H1 (cell line): Measurements from ENCODE around the gene SRRM3. TPM values are rescaled to one million over a fixed set of nuclear protein-coding genes. Genes with fewer than 3 reads are reported as not detected.

Source experiments
- CBX8 ChIP-seq: fragments of 300-800, 300-1000 bp; sonication (generic); IDR thresholded peaks from 2 replicates; pipeline ENCODE4 v1.7.1; 2016; ENCODE audit warnings: low read depth, low read length, borderline replicate concordance
- EP300 ChIP-seq, 2 experiments: IDR thresholded peaks; 1 replicate in 1 of 2; 2 replicates in 1 of 2; pipeline ENCODE4 v1.6.1; 2011 to 2012; ENCODE audit warnings: low read depth in 2 of 2, low read length in 2 of 2, mild to moderate bottlenecking in 2 of 2, borderline replicate concordance in 1 of 2, inconsistent platforms in 1 of 2, moderate library complexity in 1 of 2
- TCF12 ChIP-seq: IDR thresholded peaks from 2 replicates; pipeline ENCODE4 v1.6.1; 2011; ENCODE audit warnings: low read depth, mild to moderate bottlenecking, low read length
- YY1 ChIP-seq: IDR thresholded peaks from 2 replicates; pipeline ENCODE4 v1.6.1; 2011; ENCODE audit warnings: low read depth, mild to moderate bottlenecking, low read length
- polyA plus RNA-seq, 7 experiments: library from polyadenylated mRNA; depleted of rRNA in 3 of 7; stranded (reverse) in 5 of 7; unstranded in 2 of 7; fragments of >200 nt in 5 of 7; fragments of 200-250 nt in 2 of 7; gene quantifications; 1 replicate in 5 of 7; 2 replicates in 1 of 7; 4 replicates in 1 of 7; pipeline versions ENCODE4 v1.2.1 to v1.2.3, GENCODE V29; 2011 to 2013; ENCODE audit warnings: missing spikeins in 2 of 7, mixed read lengths in 2 of 7
- total RNA-seq: library from RNA; stranded (reverse); fragmentation: NEBNext Ultra II Directional; extraction: Animal tissue kit (Norgen Biotek cat#: 25700); gene quantifications from 2 replicates; pipeline ENCODE4 v1.2.1, GENCODE V29; 2021
- TF ChIP-seq, protein P1 (sequence below): fragments of 300-600 bp; sonication (generic); IDR thresholded peaks from 2 replicates; pipeline ENCODE4 v1.7.1; 2012; ENCODE audit warnings: low read length, moderate library complexity, mild to moderate bottlenecking, inconsistent platforms; ENCODE audit not compliant: insufficient replicate concordance
- TF ChIP-seq, protein P2 (sequence below): IDR thresholded peaks from 2 replicates; pipeline ENCODE4 v1.6.1; 2012; ENCODE audit warnings: inconsistent platforms
- TF ChIP-seq, protein P3 (sequence below): IDR thresholded peaks from 2 replicates; pipeline ENCODE4 v1.6.1; 2011; ENCODE audit warnings: low read depth, mild to moderate bottlenecking, low read length; ENCODE audit not compliant: insufficient read depth

SRRM3 gene
- total and polyA plus RNA-seq, 2 of the 8 experiments (the other 6 are each of a cell fraction or from before 2014, with no cell fraction given): 10.4 to 17.4 TPM

DNA sequence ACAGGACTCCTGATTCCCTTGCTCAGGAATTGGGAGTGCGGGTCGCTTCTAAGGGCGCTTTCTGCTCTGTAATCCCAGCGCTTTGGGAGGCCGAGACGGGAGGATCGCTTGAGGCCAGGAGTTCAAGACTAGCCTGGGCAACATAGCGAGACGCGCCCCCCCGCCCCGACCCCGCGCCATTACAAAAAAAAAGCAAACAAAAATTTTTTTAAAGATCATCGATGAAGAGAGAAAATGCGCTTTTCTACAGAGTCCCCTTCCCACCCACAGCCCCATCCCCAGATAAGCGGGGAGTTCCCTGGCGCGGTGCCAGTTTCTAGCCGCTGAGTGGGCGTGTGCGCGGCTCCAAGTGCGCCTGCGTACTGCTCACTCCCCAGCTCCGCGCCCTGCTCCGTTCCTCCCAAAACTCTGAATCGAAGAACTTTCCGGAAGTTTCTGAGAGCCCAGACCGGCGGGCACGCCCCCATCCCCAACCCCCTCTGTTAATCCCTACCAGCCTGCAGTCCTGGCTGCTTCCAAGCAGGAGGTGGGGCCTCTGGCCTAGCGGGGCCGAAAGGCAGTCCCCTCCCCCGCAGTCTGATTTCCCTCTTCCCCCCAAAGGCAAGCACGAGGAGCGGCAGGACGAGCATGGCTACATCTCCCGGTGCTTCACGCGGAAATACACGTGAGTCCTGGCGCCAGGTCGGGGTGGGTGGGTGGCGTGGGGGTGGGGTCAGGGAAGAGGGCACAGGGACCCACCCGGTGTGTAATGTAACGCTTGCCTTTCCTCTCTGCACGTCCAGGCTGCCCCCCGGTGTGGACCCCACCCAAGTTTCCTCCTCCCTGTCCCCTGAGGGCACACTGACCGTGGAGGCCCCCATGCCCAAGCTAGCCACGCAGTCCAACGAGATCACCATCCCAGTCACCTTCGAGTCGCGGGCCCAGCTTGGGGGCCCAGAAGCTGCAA, 101.8 kb downstream of the SRRM3 start (continued):
- TF ChIP-seq, protein P1, sequence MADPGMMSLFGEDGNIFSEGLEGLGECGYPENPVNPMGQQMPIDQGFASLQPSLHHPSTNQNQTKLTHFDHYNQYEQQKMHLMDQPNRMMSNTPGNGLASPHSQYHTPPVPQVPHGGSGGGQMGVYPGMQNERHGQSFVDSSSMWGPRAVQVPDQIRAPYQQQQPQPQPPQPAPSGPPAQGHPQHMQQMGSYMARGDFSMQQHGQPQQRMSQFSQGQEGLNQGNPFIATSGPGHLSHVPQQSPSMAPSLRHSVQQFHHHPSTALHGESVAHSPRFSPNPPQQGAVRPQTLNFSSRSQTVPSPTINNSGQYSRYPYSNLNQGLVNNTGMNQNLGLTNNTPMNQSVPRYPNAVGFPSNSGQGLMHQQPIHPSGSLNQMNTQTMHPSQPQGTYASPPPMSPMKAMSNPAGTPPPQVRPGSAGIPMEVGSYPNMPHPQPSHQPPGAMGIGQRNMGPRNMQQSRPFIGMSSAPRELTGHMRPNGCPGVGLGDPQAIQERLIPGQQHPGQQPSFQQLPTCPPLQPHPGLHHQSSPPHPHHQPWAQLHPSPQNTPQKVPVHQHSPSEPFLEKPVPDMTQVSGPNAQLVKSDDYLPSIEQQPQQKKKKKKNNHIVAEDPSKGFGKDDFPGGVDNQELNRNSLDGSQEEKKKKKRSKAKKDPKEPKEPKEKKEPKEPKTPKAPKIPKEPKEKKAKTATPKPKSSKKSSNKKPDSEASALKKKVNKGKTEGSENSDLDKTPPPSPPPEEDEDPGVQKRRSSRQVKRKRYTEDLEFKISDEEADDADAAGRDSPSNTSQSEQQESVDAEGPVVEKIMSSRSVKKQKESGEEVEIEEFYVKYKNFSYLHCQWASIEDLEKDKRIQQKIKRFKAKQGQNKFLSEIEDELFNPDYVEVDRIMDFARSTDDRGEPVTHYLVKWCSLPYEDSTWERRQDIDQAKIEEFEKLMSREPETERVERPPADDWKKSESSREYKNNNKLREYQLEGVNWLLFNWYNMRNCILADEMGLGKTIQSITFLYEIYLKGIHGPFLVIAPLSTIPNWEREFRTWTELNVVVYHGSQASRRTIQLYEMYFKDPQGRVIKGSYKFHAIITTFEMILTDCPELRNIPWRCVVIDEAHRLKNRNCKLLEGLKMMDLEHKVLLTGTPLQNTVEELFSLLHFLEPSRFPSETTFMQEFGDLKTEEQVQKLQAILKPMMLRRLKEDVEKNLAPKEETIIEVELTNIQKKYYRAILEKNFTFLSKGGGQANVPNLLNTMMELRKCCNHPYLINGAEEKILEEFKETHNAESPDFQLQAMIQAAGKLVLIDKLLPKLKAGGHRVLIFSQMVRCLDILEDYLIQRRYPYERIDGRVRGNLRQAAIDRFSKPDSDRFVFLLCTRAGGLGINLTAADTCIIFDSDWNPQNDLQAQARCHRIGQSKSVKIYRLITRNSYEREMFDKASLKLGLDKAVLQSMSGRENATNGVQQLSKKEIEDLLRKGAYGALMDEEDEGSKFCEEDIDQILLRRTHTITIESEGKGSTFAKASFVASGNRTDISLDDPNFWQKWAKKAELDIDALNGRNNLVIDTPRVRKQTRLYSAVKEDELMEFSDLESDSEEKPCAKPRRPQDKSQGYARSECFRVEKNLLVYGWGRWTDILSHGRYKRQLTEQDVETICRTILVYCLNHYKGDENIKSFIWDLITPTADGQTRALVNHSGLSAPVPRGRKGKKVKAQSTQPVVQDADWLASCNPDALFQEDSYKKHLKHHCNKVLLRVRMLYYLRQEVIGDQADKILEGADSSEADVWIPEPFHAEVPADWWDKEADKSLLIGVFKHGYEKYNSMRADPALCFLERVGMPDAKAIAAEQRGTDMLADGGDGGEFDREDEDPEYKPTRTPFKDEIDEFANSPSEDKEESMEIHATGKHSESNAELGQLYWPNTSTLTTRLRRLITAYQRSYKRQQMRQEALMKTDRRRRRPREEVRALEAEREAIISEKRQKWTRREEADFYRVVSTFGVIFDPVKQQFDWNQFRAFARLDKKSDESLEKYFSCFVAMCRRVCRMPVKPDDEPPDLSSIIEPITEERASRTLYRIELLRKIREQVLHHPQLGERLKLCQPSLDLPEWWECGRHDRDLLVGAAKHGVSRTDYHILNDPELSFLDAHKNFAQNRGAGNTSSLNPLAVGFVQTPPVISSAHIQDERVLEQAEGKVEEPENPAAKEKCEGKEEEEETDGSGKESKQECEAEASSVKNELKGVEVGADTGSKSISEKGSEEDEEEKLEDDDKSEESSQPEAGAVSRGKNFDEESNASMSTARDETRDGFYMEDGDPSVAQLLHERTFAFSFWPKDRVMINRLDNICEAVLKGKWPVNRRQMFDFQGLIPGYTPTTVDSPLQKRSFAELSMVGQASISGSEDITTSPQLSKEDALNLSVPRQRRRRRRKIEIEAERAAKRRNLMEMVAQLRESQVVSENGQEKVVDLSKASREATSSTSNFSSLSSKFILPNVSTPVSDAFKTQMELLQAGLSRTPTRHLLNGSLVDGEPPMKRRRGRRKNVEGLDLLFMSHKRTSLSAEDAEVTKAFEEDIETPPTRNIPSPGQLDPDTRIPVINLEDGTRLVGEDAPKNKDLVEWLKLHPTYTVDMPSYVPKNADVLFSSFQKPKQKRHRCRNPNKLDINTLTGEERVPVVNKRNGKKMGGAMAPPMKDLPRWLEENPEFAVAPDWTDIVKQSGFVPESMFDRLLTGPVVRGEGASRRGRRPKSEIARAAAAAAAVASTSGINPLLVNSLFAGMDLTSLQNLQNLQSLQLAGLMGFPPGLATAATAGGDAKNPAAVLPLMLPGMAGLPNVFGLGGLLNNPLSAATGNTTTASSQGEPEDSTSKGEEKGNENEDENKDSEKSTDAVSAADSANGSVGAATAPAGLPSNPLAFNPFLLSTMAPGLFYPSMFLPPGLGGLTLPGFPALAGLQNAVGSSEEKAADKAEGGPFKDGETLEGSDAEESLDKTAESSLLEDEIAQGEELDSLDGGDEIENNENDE: no peak
- TF ChIP-seq YY1 (0 out of 2 replicates have a peak, but pooled peaks have one; percentile 45), CBX8 (no peak), EP300 (IDR thresholded peaks at IDR 0.05; ENCODE audit: borderline replicate concordance in 1 of 2, low read depth in 2 of 2, low read length in 2 of 2) (peak in 1 of 2 experiments; percentile 49; a peak in 1 of 3 replicates), TCF12 (no peak)
- TF ChIP-seq, protein P2, sequence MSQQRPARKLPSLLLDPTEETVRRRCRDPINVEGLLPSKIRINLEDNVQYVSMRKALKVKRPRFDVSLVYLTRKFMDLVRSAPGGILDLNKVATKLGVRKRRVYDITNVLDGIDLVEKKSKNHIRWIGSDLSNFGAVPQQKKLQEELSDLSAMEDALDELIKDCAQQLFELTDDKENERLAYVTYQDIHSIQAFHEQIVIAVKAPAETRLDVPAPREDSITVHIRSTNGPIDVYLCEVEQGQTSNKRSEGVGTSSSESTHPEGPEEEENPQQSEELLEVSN: peak; percentile 96
- TF ChIP-seq, protein P3, sequence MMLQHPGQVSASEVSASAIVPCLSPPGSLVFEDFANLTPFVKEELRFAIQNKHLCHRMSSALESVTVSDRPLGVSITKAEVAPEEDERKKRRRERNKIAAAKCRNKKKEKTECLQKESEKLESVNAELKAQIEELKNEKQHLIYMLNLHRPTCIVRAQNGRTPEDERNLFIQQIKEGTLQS: no peak
